Lower leg skin (tissue), 3 donors: ENCODE measurements around the gene TUBA3C.

Experiments used
- CTCF ChIP-seq, 3 donors: fragments of 450-650 bp; IDR thresholded peaks; one replicate each; pipeline ENCODE4 v1.5.1; 2016; ENCODE audit warnings: antibody characterized with exemption in 3 of 3, mild to moderate bottlenecking in 3 of 3, moderate library complexity in 2 of 3
- POLR2A ChIP-seq, 2 donors: fragments of 450-650 bp; IDR thresholded peaks; one replicate each; pipeline ENCODE4 v1.6.1; 2016 to 2017; ENCODE audit warnings: antibody characterized with exemption in 2 of 2, mild to moderate bottlenecking in 1 of 2, moderate library complexity in 1 of 2

- TF ChIP-seq POLR2A (IDR thresholded peaks at IDR 0.05): no peak
- no peak for TF ChIP-seq CTCF (IDR thresholded peaks at IDR 0.05)
Measured at GRCh38 chr13:19185865-19186645, 4.4 kb upstream of the TUBA3C start.
